HL-60/S4 treated with phorbol 12-myristate 13-acetate at 8.2 ng/mL for 4 days and 3 days (cell line): ENCODE measurements around the gene KISS1R.
"Not testable (repeated sequence)": the region's sequence is repeated elsewhere in the genome, so short reads cannot be mapped to it uniquely, and the experiment has no call there.

Experiments used
- in situ Hi-C: fragments of 300-500 bp; cut with MboI; formaldehyde crosslinking; loops from 2 replicates; pipeline ENCODE4 v1.15.0; 2022; ENCODE audit warnings: low sequenced_read_pairs

The KISS1R gene

GRCh38 chr19:917323-918151, at the start of gene KISS1R:
Gene KISS1R, plus strand, starts transcription at chr19:917333. Its CDS starts 170 bp downstream, at chr19:917503.
- in situ Hi-C loops, result loop anchor here (10.0 kb wide), 1 partner anchor 153 kb away; no protein-coding TSS in a partner anchor

- in situ Hi-C loops, result loop anchor here (25.0 kb wide), 1 partner anchor 119 kb away; the partner anchor contains the start of gene WDR18
Observed at GRCh38 chr19:867855-868457, 49.2 kb upstream of the KISS1R start.

- in situ Hi-C loops, result loop anchor here (25.0 kb wide), 1 partner anchor 119 kb away; the partner anchor contains the start of gene WDR18
Observed at GRCh38 chr19:868458-869244, 48.5 kb upstream of the KISS1R start.

GRCh38 chr19:869245-870177, 47.6 kb upstream of the KISS1R start:
- in situ Hi-C loops, result loop anchor here (25.0 kb wide), 1 partner anchor 118 kb away; the partner anchor contains the start of gene WDR18

- in situ Hi-C loops, result loop anchor here (25.0 kb wide), 1 partner anchor 117 kb away; the partner anchor contains the start of gene WDR18
Observed at GRCh38 chr19:870314-870713, 46.8 kb upstream of the KISS1R start.

- in situ Hi-C loops, result loop anchor here (25.0 kb wide), 1 partner anchor 116 kb away; the partner anchor contains the start of gene WDR18
Observed at GRCh38 chr19:870963-871401, 46.2 kb upstream of the KISS1R start.

- in situ Hi-C loops, result loop anchor here (25.0 kb wide), 1 partner anchor 116 kb away; the partner anchor contains the start of gene WDR18
Observed at GRCh38 chr19:871446-872265, 45.5 kb upstream of the KISS1R start.

- in situ Hi-C loops, result loop anchor here (25.0 kb wide), 1 partner anchor 115 kb away; the partner anchor contains the start of gene WDR18
Observed at GRCh38 chr19:872266-872951, 44.7 kb upstream of the KISS1R start.

- in situ Hi-C loops, result loop anchor here (25.0 kb wide), 1 partner anchor 114 kb away; the partner anchor contains the start of gene WDR18
Observed at GRCh38 chr19:873084-873483, 44.0 kb upstream of the KISS1R start.

- in situ Hi-C loops, result loop anchor here (25.0 kb wide), 1 partner anchor 114 kb away; the partner anchor contains the start of gene WDR18
Observed at GRCh38 chr19:873561-874041, 43.5 kb upstream of the KISS1R start.

- in situ Hi-C loops, result no loop called here
Observed at GRCh38 chr19:875265-875879, 41.8 kb upstream of the KISS1R start.

- in situ Hi-C loops, result no loop called here
Observed at GRCh38 chr19:876089-876488, 41.0 kb upstream of the KISS1R start.

- in situ Hi-C loops, result no loop called here
Observed at GRCh38 chr19:876780-877314, 40.3 kb upstream of the KISS1R start.

GRCh38 chr19:877992-878660, 39.0 kb upstream of the KISS1R start:
- in situ Hi-C loops, result not testable (repeated sequence)

- in situ Hi-C loops, result not testable (repeated sequence)
Observed at GRCh38 chr19:878751-879561, 38.2 kb upstream of the KISS1R start.
